A172 (cell line): ENCODE measurements around the gene SHISAL2A. TPM values are rescaled to one million over a fixed set of nuclear protein-coding genes. Genes with fewer than 3 reads are reported as not detected.

Experiments used
- DNase-seq: peaks from one replicate; pipeline ENCODE4 v3.0.0-alpha.2; 2015; ENCODE audit warnings: low spot score
- total RNA-seq: library from RNA; depleted of rRNA; stranded (reverse); fragments of >200 nt; shearing (Covaris generic); gene quantifications from 2 replicates; pipeline ENCODE4 v1.2.3, GENCODE V29; 2014; rRNA removed

Gene SHISAL2A
- not detected in 2 replicates for total RNA-seq

GRCh38 chr1:52632732-52633290 lies at the start of gene SHISAL2A:
SHISAL2A (plus strand) TSS chr1:52633168; CDS start chr1:52633494, 326 bp downstream.
- DNase-seq = no peak

- no peak for DNase-seq
Measured at GRCh38 chr1:52585474-52585873, 47.5 kb upstream of the SHISAL2A start.

GRCh38 chr1:52588027-52588426 lies 44.9 kb upstream of the SHISAL2A start:
- DNase-seq = no peak

DNA sequence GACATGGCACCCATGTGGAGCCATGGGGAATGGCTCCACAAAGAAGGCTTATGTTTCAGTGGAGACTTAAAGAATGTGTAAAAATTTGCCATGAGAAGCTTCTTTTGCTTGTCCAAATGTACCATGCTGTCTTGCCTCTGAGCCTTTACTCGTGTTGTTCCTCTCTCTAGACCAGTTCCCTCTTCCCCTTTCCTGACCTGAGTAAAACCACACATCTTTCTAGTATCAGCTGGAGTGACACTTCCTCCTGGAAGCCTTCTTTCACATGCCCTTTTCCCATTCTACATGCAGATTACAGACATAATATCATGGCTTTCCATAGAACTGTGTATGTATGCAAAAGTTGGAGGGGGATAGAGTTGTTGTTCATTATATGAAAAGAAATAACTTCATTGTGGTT lies 44.4 kb upstream of the SHISAL2A start:
- DNase-seq = no peak

- no peak for DNase-seq
Measured at GRCh38 chr1:52590266-52590665, 42.7 kb upstream of the SHISAL2A start.

DNA sequence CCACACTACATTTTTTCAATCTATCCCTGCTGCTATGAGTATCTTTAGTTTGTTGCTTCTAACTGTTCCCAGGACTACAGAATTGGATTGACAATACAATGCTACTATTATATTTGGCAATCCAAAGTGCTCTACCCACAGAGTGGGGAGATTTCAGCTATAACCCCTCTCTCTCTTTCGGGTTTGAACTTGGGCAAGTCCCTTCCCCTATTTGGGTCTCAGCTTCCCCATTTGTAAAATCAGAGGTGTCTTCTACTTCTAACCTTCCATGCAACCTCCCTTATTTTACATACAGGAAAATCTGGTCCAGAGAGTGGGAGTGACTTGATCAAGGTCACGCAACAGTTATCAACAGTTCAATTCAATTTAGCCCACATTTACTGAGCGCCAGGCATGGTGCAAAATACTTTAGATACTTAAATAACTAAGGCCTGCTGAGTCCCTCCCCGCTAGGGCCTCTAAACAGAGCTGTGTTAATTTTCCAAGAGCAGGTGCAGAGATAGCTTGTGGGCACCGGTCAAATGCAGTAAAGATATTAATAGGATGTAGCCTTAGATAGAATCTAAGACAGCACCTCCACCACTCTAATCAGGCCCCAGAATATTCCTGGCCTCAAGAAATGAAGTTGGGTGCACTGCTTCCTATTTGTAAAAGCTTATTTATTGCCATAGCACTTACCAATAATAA lies 40.2 kb upstream of the SHISAL2A start:
- DNase-seq = no peak

- DNase-seq = no peak
Measured at GRCh38 chr1:52593495-52593894, 39.5 kb upstream of the SHISAL2A start.

DNA sequence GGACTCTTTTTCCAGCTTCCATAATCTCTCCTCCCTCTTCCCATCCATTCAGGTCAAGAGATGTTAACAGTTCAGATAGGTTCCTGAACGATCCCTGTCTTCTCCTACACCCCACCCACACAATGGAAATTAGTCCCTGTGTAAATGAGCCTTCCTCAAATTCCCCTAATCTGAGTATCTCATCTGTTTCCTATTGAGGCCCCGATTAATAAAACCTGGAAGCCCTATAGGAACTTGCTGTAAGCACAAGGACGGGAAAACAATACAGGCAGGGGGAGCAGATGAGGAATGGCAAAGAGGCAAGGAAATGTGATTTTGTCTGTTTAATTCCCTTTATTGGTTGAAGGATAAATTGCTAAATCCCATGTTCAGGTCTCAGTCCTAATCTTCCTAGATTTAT lies 37.9 kb upstream of the SHISAL2A start:
- no peak for DNase-seq

DNA sequence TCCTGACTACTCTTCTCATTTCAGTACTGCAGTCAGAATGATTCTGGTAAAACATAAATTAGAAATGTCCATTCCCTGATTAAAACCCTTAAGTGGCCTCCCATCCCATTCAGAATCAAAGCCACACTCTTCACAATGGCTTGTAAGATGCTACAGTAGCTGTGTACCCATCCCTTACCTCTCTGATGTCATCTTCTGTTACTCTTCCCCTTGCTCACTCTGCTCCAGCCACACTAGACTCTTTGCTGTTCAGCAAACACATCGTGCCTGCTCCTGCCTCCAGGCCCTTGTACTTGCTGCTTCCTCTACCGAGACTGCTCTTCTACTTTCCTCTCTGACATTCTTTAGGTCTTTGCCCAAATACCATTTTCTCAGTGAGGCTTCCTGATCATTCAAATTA lies 35.1 kb upstream of the SHISAL2A start:
- no peak for DNase-seq

DNA sequence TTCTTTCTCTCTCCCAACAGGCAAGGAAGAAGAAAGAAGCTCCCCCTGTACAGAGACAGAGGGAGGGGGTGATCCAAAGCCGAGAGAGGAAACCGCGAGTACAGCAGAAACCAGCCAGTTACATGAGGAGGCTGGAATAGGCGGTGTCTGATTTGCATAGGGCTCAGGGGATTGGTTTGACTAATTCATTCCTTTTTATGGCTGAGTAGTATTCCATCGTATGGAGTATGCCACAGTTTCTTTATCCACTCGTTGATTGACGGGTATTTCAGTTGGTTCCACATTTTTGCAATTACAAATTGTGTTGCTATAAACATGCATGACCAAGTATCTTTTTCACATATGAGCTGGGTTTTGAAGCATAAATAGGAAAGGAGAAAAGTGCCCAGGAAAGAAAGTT lies 34.2 kb upstream of the SHISAL2A start:
- no peak for DNase-seq

DNA sequence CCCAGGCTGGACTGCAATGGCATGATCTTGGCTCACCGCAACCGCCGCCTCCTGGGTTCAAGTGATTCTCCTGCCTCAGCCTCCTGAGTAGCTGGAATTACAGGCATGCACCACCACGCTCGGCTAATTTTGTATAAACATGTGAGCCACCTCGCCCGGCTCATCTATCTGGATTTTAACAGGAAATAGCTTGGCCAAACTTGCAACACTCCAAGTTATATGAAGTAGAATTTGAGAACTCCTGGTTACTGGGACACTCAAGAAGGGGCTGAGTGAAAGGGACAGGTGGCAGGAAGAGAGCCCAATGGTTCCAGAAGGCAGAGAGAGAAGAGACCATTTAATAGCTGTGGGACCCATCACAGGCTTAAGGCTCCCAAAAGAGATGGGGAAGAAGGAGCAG lies 33.7 kb upstream of the SHISAL2A start:
- no peak for DNase-seq

- no peak for DNase-seq
Measured at GRCh38 chr1:52600533-52601179, 32.3 kb upstream of the SHISAL2A start.

DNA sequence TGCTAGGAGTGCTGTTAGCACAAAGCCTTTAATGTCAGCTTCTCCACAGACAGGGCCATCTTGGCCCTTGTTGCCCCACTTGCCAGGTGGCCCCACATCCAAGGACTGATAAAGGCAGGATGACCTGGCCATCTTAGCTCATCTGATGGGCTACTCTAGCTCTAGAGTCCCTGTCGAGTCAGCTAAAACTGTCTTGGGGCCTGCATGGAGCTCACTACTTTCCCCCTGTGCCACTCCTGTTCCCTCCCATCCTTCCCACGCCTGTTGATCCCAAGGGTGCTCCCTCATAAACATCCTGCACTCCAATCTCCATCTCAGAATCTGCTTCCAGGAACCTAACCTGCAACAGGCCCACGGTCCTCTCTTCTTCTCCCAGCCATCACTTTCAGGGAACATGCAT lies 31.4 kb upstream of the SHISAL2A start:
- DNase-seq = no peak

- no peak for DNase-seq
Measured at GRCh38 chr1:52601991-52602855, 30.7 kb upstream of the SHISAL2A start, which contains the start of gene GPX7. GPX7 (plus strand) TSS chr1:52602371; CDS start chr1:52602410, 39 bp downstream.

DNA sequence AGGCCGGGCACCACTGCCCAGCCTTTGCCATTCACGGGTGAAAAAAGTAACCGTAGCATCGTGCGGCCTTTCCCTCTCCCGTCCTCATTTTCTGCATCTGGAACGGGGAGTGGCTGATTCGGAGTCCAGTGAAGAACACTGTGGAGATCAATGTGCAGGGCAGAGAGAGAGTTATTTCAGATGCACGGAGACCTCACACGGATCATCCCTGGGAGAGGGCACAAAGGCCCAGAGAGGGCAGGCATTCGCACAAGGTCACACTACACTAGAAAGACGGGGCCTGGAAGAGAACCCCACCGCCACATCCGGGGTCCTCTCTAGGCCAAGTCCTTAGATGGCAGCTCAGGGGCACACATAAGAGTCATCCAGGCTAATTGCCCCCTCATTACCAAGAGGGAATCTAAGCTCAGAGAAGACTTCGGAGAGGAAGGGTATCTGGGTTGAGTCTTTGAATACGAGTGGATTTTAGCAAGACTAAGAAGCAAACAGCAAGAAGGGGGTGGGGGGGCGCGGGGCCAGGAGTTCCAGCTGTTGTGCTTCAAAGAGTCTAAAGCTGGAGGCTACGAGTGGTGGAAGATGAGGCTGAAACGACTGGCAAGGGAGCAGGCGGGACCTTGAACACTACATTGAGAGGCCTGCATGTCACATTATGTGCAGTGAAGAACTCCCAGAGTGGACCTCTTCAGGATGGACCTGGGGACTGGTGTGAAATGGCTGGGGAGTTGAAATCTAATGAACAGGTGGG lies 29.9 kb upstream of the SHISAL2A start:
- no peak for DNase-seq

- no peak for DNase-seq
Measured at GRCh38 chr1:52603630-52604029, 29.3 kb upstream of the SHISAL2A start.

- no peak for DNase-seq
Measured at GRCh38 chr1:52604063-52604770, 28.8 kb upstream of the SHISAL2A start.

GRCh38 chr1:52613636-52614373 lies 19.2 kb upstream of the SHISAL2A start:
- no peak for DNase-seq

DNA sequence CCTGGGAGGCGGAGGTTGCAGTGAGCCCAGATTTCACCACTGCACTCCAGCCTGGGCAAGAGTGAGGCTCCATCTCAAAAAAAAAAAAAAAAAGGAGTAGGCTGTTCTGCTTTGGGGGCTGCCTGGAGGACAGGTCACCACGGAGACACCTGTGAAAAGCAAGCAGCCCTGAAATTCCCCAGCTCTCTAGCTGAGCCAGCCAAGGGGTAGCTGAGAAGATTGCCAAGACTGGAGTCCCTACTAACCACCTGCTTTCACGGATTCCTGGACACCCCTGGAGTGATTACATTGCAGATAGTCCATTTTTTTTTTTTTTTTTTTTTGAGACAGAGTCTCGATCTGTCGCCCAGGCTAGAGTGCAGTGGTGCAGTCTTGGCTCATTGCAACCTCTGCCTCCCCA lies 18.3 kb upstream of the SHISAL2A start:
- DNase-seq = no peak

DNA sequence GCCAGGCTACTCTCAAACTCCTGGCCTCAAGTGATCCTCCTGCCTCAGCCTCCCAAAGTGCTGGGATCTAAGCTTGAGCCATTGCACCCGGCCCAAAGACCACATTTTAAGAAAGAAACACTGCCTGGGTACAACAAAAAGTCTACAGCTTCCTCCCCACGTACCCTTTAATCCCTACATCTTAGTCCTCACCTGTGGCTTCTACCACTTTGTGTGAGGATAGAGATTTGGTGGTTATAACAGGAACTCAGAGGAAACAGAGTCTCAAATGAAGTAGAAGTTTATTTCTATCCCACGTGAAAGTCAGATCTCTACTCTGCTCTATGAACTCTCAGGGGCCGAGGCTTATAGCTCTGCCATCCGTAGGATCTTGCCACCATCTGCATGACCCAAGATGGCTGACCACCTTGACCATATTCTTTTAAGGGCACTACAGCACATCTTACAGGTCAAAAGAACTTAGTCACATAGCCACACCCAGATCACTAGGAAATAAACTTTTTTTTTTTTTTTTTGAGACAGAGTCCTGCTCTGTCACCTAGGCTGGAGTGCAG lies 17.4 kb upstream of the SHISAL2A start:
- no peak for DNase-seq
